PC-9 (cell line): ENCODE results near the gene CYB5A. TPM values are rescaled to one million over a fixed set of nuclear protein-coding genes. Genes with fewer than 3 reads are reported as not detected.

Experiments
- BruUV-seq: library from RNA; stranded (reverse); fragments of 400-500 nt; replicated peaks from 2 replicates; lab custom pipeline; 2021; lab: Mats Ljungman, UMichigan
- CTCF ChIA-PET: fragments of 300-600 bp; sonication (Branson Sonifier 250); formaldehyde crosslinking; loops from one replicate; lab custom pipeline; 2022; ENCODE audit warnings: antibody characterized with exemption; lab: Charles Lee
- POLR2A ChIA-PET: fragments of 300-600 bp; sonication (Branson Sonifier 250); formaldehyde crosslinking; loops from one replicate; lab custom pipeline; 2022; ENCODE audit warnings: antibody characterized with exemption; ENCODE audit not compliant: unreplicated experiment; lab: Charles Lee
- DNase-seq, 2 experiments: peaks; one replicate each; pipeline versions ENCODE4 v3.0.0 to v3.0.0-alpha.2; 2015 to 2022; ENCODE audit warnings: mixed read lengths in 1 of 2
- H2AFZ ChIP-seq: fragments of 200-600 bp; sonication (generic); 2 replicates; pipeline ENCODE4 v1.8.1; 2017; ENCODE audit warnings: antibody characterized with exemption
- H3F3A ChIP-seq: fragments of 200-600 bp; sonication (generic); 2 replicates; pipeline ENCODE4 v1.8.1; 2017; ENCODE audit warnings: antibody characterized with exemption, mild to moderate bottlenecking, low read depth; ENCODE audit not compliant: insufficient read depth
- H3K27ac ChIP-seq: fragments of 200-600 bp; sonication (generic); 2 replicates; pipeline ENCODE4 v1.6.1; 2016; ENCODE audit warnings: mixed run types
- H3K27me3 ChIP-seq: fragments of 200-600 bp; sonication (generic); 2 replicates; pipeline ENCODE4 v1.6.1; 2016; ENCODE audit warnings: low read depth, mixed run types; ENCODE audit not compliant: insufficient read depth
- H3K36me3 ChIP-seq: fragments of 200-600 bp; sonication (generic); 2 replicates; pipeline ENCODE4 v1.6.1; 2016; ENCODE audit warnings: low read depth, mixed run types
- H3K4me1 ChIP-seq: fragments of 200-600 bp; sonication (generic); replicated peaks from 2 replicates; pipeline ENCODE4 v1.6.1; 2016; ENCODE audit warnings: mixed run types; ENCODE audit not compliant: insufficient read depth
- H3K4me2 ChIP-seq: fragments of 200-600 bp; sonication (generic); 2 replicates; pipeline ENCODE4 v1.6.1; 2017; ENCODE audit warnings: mixed run types
- H3K4me3 ChIP-seq: fragments of 200-600 bp; sonication (generic); 2 replicates; pipeline ENCODE4 v1.6.1; 2016; ENCODE audit warnings: mixed run types
- H3K79me2 ChIP-seq: fragments of 200-600 bp; sonication (generic); 2 replicates; pipeline ENCODE4 v1.6.1; 2017; ENCODE audit warnings: low read depth, mixed run types
- H3K9me2 ChIP-seq: fragments of 200-600 bp; sonication (generic); 2 replicates; pipeline ENCODE4 v1.8.1; 2017; ENCODE audit warnings: mild to moderate bottlenecking; ENCODE audit not compliant: insufficient read depth
- H3K9me3 ChIP-seq: fragments of 200-600 bp; sonication (generic); 2 replicates; pipeline ENCODE4 v1.8.1; 2016; ENCODE audit warnings: low read depth; ENCODE audit not compliant: insufficient read depth
- H4K20me1 ChIP-seq: fragments of 200-600 bp; sonication (generic); 2 replicates; pipeline ENCODE4 v1.8.1; 2017; ENCODE audit not compliant: insufficient read depth
- CTCF ChIP-seq: fragments of 200-600 bp; sonication (generic); conservative IDR thresholded peaks from 2 replicates; pipeline ENCODE4 v1.6.1; 2017; ENCODE audit warnings: mixed run types, antibody characterized with exemption, mild to moderate bottlenecking, moderate library complexity
- EZH2 ChIP-seq: fragments of 200-600 bp; sonication (generic); IDR thresholded peaks from 2 replicates; pipeline ENCODE4 v1.8.0; 2017; ENCODE audit warnings: antibody characterized with exemption, low read depth
- intact Hi-C: fragments of 100-400 bp; cut with micrococcal nuclease; formaldehyde crosslinking; loops from one replicate; pipeline ENCODE4 v1.10.0; 2022; ENCODE audit not compliant: unreplicated experiment
- total RNA-seq: library from RNA; stranded (reverse); gene quantifications from 2 replicates; pipeline ENCODE4 v1.2.3, GENCODE V29; 2021

Gene CYB5A
- total RNA-seq, 1 experiment from 2014 or later = 109 TPM

DNA sequence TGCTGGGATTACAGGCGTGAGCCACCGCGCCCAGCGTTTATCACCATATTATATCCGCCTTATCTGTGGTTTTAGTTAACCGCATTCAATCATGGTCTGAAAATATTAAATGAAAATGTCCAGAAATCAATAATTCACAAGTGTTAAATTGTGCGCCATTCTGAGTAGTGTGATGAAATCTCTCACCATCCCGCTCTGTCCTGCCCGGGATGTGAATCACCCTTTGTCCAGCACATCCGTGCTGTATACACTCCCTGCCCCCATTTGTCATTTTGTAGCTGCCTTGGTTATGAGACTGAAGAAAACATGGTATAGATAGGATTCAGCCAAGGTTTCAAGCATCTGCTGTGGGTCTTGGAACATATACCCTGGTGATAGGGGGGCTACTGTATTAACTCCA lies 72.7 kb downstream of the CYB5A start:
- H2AFZ ChIP-seq = peak overlapping the region; percentile 71
- H3K36me3 ChIP-seq = no peaks in the 10 kb centered on the region
- H3K79me2 ChIP-seq = no peaks in the 10 kb centered on the region
- peak overlapping the region; percentile 84 for H3K27ac ChIP-seq
- peak overlapping the region; percentile 11; the same call in 1 of the 2 replicates for H3K4me3 ChIP-seq
- H4K20me1 ChIP-seq = no peaks in the 10 kb centered on the region
- H3K4me1 ChIP-seq = peaks cover 27% of the 10 kb centered on the region
- H3K9me3 ChIP-seq = no peaks in the 10 kb centered on the region
- intact Hi-C loops = no loop called here
- H3K27me3 ChIP-seq = no peaks in the 10 kb centered on the region
- no peaks in the 10 kb centered on the region for H3K9me2 ChIP-seq
- H3F3A ChIP-seq = peaks cover 9% of the 10 kb centered on the region; the same call in 1 of the 2 replicates
- peak in 1 of 2 experiments; percentile 46 for DNase-seq
- no TSS peak for BruUV-seq
- CTCF ChIA-PET = no interaction called here
- no peak for TF ChIP-seq EZH2
- no peak for TF ChIP-seq CTCF
- POLR2A ChIA-PET = no interaction called here
- H3K4me2 ChIP-seq = peak overlapping the region; percentile 56

DNA sequence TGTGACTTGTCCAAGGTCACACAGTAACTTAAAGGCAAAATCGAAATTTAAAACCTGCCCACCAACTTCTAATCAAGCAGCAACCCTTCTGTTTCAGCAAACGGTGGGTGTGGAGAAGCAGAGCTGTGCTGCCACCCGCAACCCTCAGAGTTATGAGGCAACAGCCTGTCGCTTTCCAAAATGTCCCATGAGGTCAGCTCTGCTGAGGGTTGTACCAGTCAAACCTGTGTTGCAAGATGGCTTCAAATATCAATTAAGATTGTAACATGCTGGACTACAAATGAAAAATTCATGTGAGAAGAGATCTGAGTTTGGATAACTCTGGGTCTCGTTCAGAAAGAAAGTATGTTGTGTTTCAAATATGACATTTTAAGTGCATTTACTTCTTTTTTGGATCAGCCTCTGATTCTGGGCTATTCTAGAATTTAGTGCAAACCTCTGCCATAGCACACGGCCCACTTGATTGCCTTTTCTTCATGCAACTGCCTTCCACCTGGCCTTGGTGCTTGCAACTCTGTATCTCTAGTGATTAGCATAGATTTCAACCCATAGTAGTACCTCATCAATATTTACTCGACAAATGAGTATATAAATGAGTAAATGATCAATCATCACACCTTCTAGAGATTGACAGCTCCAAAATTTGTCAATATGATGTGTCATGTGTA lies 74.2 kb downstream of the CYB5A start:
- Histone ChIP-seq H3K27ac (peak overlapping the region; percentile 34), H3K27me3 (no peaks in the 10 kb centered on the region), H3K4me2 (peak overlapping the region; percentile 44), H3K4me3 (no peak overlapping the region), H3K36me3 (no peaks in the 10 kb centered on the region), H2AFZ (peak overlapping the region; percentile 54; the same call in 1 of the 2 replicates), H4K20me1 (no peaks in the 10 kb centered on the region), H3K4me1 (peaks cover 27% of the 10 kb centered on the region), H3K79me2 (no peaks in the 10 kb centered on the region), H3K9me2 (no peaks in the 10 kb centered on the region), H3F3A (peaks cover 9% of the 10 kb centered on the region; the same call in 1 of the 2 replicates), H3K9me3 (no peaks in the 10 kb centered on the region)
- ChIA-PET CTCF (no interaction called here), POLR2A (no interaction called here)
- intact Hi-C loops = no loop called here
- BruUV-seq = no TSS peak
- peak; percentile 27 to 83 for DNase-seq
- no peak for TF ChIP-seq EZH2
- TF ChIP-seq CTCF = no peak

- no peaks in the 10 kb centered on the region for H3K27me3 ChIP-seq
- ChIA-PET CTCF (no interaction called here), POLR2A (no interaction called here)
- no peaks in the 10 kb centered on the region for H4K20me1 ChIP-seq
- no peaks in the 10 kb centered on the region for H3K36me3 ChIP-seq
- TF ChIP-seq CTCF (no peak), EZH2 (no peak)
- intact Hi-C loops = no loop called here
- H3K4me2 ChIP-seq = no peak overlapping the region
- H3K4me1 ChIP-seq = peaks cover 27% of the 10 kb centered on the region
- DNase-seq = no peak
- H3K4me3 ChIP-seq = no peak overlapping the region
- BruUV-seq = no TSS peak
- H3K9me3 ChIP-seq = no peaks in the 10 kb centered on the region
- no peaks in the 10 kb centered on the region for H3K79me2 ChIP-seq
- no peaks in the 10 kb centered on the region for H3K9me2 ChIP-seq
- H2AFZ ChIP-seq = peak overlapping the region; percentile 54; the same call in 1 of the 2 replicates
- H3K27ac ChIP-seq = peak overlapping the region; percentile 34; the same call in 1 of the 2 replicates
- peaks cover 9% of the 10 kb centered on the region; the same call in 1 of the 2 replicates for H3F3A ChIP-seq
Measured at GRCh38 chr18:74216661-74217110, 75.1 kb downstream of the CYB5A start.
